T-helper 2 cell (primary cell): ENCODE data around the gene ALX4.

Source experiments
- DNase-seq, 5 experiments: peaks; one replicate each; pipeline versions ENCODE4 v3.0.0 to v3.0.0-alpha.2; 2012 to 2022

The ALX4 gene

GRCh38 chr11:44300844-44301563 is 8.9 kb downstream of the ALX4 start:
- DNase-seq = no peak

GRCh38 chr11:44298862-44299261 is 11.1 kb downstream of the ALX4 start:
- no peak for DNase-seq

- no peak for DNase-seq
Measured at GRCh38 chr11:44290208-44290607, 19.7 kb downstream of the ALX4 start.

- DNase-seq = no peak
Measured at GRCh38 chr11:44288133-44288526, 21.8 kb downstream of the ALX4 start.

GRCh38 chr11:44286911-44287310 is 23.0 kb downstream of the ALX4 start:
- no peak for DNase-seq

- peak in 3 of 5 experiments; percentile 31 to 72 (median 38) for DNase-seq
Measured at GRCh38 chr11:44286268-44286880, 23.6 kb downstream of the ALX4 start.

- no peak for DNase-seq
Measured at GRCh38 chr11:44285756-44286155, 24.2 kb downstream of the ALX4 start.

GRCh38 chr11:44282620-44283019 is 27.3 kb downstream of the ALX4 start:
- no peak for DNase-seq

GRCh38 chr11:44281151-44281550 is 28.8 kb downstream of the ALX4 start:
- DNase-seq = no peak

- DNase-seq = no peak
Measured at GRCh38 chr11:44280257-44280656, 29.7 kb downstream of the ALX4 start.

- DNase-seq = no peak
Measured at GRCh38 chr11:44279483-44279882, 30.5 kb downstream of the ALX4 start.

GRCh38 chr11:44277196-44278090 is 32.5 kb downstream of the ALX4 start:
- DNase-seq = no peak

GRCh38 chr11:44275961-44276550 is 33.9 kb downstream of the ALX4 start:
- DNase-seq = no peak

- no peak for DNase-seq
Measured at GRCh38 chr11:44275241-44275640, 34.7 kb downstream of the ALX4 start.

- DNase-seq = no peak
Measured at GRCh38 chr11:44274404-44274803, 35.5 kb downstream of the ALX4 start.

- no peak for DNase-seq
Measured at GRCh38 chr11:44271286-44271685, 38.7 kb downstream of the ALX4 start.

GRCh38 chr11:44270403-44271273 is 39.3 kb downstream of the ALX4 start:
- DNase-seq = no peak

GRCh38 chr11:44269369-44270351 is 40.3 kb downstream of the ALX4 start:
- no peak for DNase-seq

- no peak for DNase-seq
Measured at GRCh38 chr11:44268614-44269080, 41.3 kb downstream of the ALX4 start.

- peak in 1 of 5 experiments; percentile 10 for DNase-seq
Measured at GRCh38 chr11:44267750-44268613, 42.0 kb downstream of the ALX4 start.
